Fibroblast of lung (primary cell): ENCODE measurements around the gene CCNA2.

Source experiments
- CTCF ChIP-seq, 2 donors: IDR thresholded peaks in 1 of 2; conservative IDR thresholded peaks in 1 of 2; 1 replicate in 1 of 2; 2 replicates in 1 of 2; pipeline ENCODE4 v1.5.1; 2011 to 2012; ENCODE audit warnings: low read length in 2 of 2, control low read depth in 1 of 2, inconsistent platforms in 1 of 2, low read depth in 1 of 2, mild to moderate bottlenecking in 1 of 2
- EZH2 ChIP-seq: IDR thresholded peaks from 2 replicates; pipeline ENCODE4 v1.5.1; 2012; ENCODE audit warnings: low read length, control low read depth, mild to moderate bottlenecking; ENCODE audit errors: missing control alignments

GRCh38 chr4:121786221-121786620, 37.5 kb downstream of the CCNA2 start:
- TF ChIP-seq CTCF (conservative IDR thresholded peaks at IDR 0.05 in 1 of 2, IDR thresholded peaks at IDR 0.05 in 1 of 2; ENCODE audit: low read depth in 1 of 2, low read length in 2 of 2) (no peak), EZH2 (no peak)
